ENCODE measurements around the gene YWHAQ. TPM values are rescaled to one million over a fixed set of nuclear protein-coding genes. Genes with fewer than 3 reads are reported as not detected.

The YWHAQ gene
- total and polyA plus RNA-seq, 9 of the 15 experiments (the other 6 are each of a cell fraction or from before 2014, with no cell fraction given) = 63.1 to 359 (median 203) TPM

GRCh38 chr2:9631553-9631819, 689 bp upstream of the YWHAQ start:
- H3K27ac ChIP-seq (ENCODE audit: extremely low read depth, low read depth, low read length) = no peak overlapping the region
- intact Hi-C loops (cut with micrococcal nuclease) = loop anchor here (5.0 to 10.0 kb wide), 2 partner anchors 74 to 133 kb away; partner anchors contain the start of gene ADAM17
- ChIA-PET CTCF (ENCODE audit: low intra/inter-chr PET ratio) (no interaction called here), POLR2A (interaction anchor here (0.5 to 2.6 kb wide), 14 partner anchors 8 to 605 kb away, joined by 3 to 19 read pairs (median 6); partner anchors contain the start of genes ADAM17 and TAF1B)
- no peaks in the 10 kb centered on the region for H3K9me3 ChIP-seq (replicated peaks; ENCODE audit: control insufficient read depth, insufficient read depth, low read depth, low read length)
- in situ Hi-C loops (cut with MboI) = no loop called here
- H4K20me1 ChIP-seq (replicated peaks; ENCODE audit: control insufficient read depth, insufficient read depth, low read length) = peaks cover 3% of the 10 kb centered on the region; the same call in 1 of the 2 replicates
- BruUV-seq (replicated peaks) = no TSS peak
- ATAC-seq (no peak), FAIRE-seq (no peak), DNase-seq (ENCODE audit: extremely low read depth in 1 of 4, low spot score in 3 of 4) (no peak)
- H3K36me3 ChIP-seq (ENCODE audit: control insufficient read depth, insufficient read depth, low read length) = peaks cover 34% of the 10 kb centered on the region
- peaks cover 6 to 7% of the 10 kb centered on the region in 2 experiments; a peak in 4 of 5 replicates for H3K4me1 ChIP-seq (replicated peaks in 1 of 2; ENCODE audit: control insufficient read depth in 2 of 2, insufficient read depth in 2 of 2, low read length in 2 of 2)
- H3K79me2 ChIP-seq (ENCODE audit: control insufficient read depth, insufficient read depth, low read length) = peaks cover 39% of the 10 kb centered on the region
- peak; percentile 4 for TF ChIP-seq ZNF280A (IDR thresholded peaks at IDR 0.05; ENCODE audit: low read depth, partially characterized antibody)
- TF ChIP-seq TEAD2 (tag; IDR thresholded peaks at IDR 0.05) = no peak
- 0 out of 4 replicates have a peak, but pooled peaks of 1 of the 2 experiments have one; percentile 3 for TF ChIP-seq TRIM24 (IDR thresholded peaks at IDR 0.05)
- peak overlapping the region; percentile 94 for H3K4me2 ChIP-seq (ENCODE audit: insufficient read depth, low read length)
- 54% methylated on average over 4 of the region's 4 CpGs for WGBS (ENCODE audit: insufficient coverage, low coverage, missing lambda C conversion rate)
- peak overlapping the region; percentile 77 for H3K4me3 ChIP-seq
- no peaks in the 10 kb centered on the region for H3K9me1 ChIP-seq (ENCODE audit: control insufficient read depth, insufficient read depth, low read length)
- H3K27me3 ChIP-seq (ENCODE audit: control insufficient read depth in 2 of 2, insufficient read depth in 2 of 2, low read length in 2 of 2) = 0 out of 5 replicates have a peak, but pooled peaks cover 0 to 5% of the 10 kb centered on the region in 2 experiments
- H2AFZ ChIP-seq (ENCODE audit: low read depth, low read length) = peak overlapping the region; percentile 83
- H3K9ac ChIP-seq (ENCODE audit: insufficient read depth in 1 of 2, low read depth in 2 of 2, low read length in 2 of 2) = peak overlapping the region in 1 of 2 experiments; percentile 84; a peak in 1 of 4 replicates

Data from K562 (cell line).